GM18951 (cell line): ENCODE measurements around the gene AGTRAP.

ENCODE experiments used
- POLR2A ChIP-seq: IDR thresholded peaks from 4 replicates; pipeline ENCODE4 v1.6.1; 2011; ENCODE audit warnings: mild to moderate bottlenecking; ENCODE audit not compliant: insufficient read length, insufficient read depth; ENCODE audit errors: extremely low read depth
- in situ Hi-C: fragments of 300-500 bp; cut with MboI; formaldehyde crosslinking; loops from one replicate; pipeline ENCODE4 v1.12.0; 2022; ENCODE audit warnings: low sequenced_read_pairs, mixed read lengths, inconsistent platforms; ENCODE audit not compliant: unreplicated experiment

The AGTRAP gene

DNA sequence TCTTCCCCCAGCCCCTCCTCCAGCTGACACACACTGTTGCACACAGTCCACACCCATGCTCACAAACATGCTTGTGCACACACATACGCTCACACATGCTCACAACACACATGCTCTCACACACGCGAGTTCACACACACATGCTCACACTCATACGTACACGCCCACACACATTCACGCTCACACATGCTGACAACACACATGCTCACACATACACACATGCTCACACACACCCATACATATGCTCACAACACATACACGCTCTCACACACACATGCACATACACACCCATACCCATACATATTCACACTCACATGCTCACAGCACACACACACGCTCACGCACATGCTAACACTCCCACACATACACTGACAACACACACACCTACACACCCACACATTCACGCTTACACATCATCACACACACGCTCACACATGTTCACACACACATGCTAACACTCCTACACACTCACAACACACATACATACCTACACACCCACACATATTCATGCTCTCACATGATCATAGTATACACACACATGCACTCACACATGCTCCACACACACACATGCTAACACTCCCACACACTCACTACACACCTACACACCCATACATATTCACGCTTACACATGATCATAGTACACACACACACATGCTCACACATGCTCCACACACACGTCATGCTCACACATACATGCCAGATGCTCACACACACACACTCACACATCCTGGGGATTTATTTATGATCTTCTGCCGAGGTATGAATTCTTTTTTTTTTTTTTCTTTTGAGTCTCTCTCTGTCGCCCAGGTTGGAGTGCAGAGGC lies 33.7 kb upstream of the AGTRAP start:
- in situ Hi-C loops, result no loop called here
- no peak for TF ChIP-seq POLR2A

DNA sequence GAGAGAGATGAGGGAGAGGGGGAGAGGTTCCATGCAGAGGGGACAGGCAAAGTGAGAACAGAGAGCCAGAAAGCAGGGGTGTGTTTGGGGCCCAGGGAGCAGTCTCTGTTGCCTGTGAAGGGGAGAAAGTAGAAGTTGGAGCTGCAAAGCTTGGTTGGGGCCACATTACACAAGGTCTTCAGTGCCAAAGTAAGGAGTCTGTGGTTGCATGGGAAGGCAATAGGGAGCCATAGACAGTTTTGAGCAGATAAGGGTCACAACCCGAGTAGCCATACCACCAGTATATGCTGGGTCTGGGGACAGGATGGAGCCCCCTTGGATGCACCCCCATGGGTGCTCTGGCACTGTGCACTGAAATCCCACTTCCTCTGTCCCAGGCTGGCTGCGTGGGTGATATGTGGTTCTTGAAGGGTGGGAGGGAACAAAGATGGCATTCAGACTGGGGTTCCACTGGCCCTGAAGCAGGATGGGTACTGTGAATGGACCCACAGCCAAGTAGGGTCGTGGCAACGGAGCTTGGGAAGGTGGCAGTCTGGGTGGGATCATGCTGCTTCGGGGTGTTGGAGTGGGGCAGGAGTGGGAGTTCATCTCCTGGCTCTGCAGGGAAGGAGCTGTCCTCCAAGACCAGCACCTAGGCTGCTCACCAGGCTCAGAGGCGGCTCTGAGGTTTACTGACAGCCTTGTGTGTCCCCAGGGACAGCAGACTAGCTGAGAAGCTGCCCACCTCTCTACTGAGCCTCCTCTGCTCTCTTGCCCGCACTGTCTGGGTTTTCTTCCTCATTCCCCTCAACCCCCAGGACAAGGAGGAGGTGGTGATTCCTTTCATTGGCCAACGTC lies 32.4 kb upstream of the AGTRAP start:
- in situ Hi-C loops, result no loop called here
- no peak for TF ChIP-seq POLR2A

DNA sequence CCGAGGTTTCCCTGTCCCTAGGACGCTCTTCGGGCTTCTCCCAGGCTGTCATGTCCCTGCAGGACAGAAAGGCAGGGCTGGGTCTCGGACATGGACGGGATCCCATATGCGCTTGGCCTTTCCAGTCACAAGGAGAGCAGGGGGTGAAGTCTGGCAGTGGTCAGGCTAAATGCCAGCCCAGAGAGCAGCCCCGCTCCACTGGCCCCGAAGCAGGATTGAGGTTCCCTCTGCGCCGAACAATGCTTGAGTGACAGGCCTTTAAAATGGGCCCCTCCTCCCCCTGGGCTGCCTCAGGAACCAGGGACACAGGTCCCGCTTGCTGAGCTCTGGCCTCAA lies 31.8 kb upstream of the AGTRAP start:
- in situ Hi-C loops, result no loop called here
- no peak for TF ChIP-seq POLR2A

DNA sequence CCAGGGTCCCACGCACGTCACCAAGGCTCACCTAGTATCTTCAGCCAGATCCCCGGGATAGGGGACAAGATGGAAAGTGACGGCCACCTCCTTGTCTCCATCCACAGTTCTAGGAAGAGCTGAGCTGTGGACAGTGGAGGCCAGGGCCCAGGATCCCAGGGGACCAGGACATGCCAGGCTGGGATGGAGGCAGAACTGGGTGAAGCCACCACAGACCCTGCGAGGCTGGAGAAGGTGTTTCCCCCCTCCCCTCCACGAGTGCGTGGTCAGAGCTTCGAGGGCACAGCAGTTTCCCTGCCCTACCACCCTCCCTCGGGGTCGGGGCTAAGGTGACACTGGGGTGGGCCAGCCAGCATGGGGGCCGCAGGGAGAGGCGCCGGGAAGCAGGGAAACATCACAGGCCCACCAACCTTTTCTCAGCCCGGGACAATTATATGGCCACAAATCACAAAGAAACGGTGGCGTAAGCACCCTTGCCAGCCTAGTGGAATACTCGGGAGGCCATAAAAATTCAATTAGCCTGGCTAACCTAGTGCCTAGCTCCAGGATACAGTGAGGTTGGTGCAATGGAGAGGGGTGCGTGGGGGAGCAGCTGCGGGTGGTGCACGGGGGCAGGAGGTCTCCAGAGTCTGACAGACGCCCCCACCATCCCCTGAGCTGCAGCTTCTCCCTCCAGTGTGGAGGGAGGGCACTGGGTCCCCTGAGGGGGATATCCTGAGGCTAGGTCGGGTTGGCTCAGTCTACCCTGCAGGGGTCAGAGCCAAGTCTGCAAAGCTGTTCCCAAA lies 31.1 kb upstream of the AGTRAP start:
- TF ChIP-seq POLR2A, result no peak
- in situ Hi-C loops, result no loop called here

DNA sequence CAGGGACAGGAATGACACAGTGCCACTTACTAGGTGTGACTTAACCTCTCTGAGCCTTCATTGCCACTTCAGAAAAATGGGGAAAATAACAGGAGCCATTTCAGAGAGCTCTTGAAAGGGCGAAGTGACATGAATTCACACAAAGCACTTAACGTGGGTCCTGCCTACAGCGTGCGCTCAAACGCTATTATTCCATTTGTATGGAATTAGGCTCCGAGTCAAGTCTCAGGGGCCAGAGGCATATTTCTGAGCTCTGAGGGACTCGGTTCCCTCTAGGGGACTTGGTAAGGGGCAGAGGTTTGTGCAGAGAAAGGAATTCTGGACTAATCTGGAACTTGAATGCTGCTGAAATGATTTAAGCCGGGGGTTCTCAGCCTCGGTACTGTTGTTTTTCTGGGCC lies 30.3 kb upstream of the AGTRAP start:
- TF ChIP-seq POLR2A, result no peak
- in situ Hi-C loops, result no loop called here

DNA sequence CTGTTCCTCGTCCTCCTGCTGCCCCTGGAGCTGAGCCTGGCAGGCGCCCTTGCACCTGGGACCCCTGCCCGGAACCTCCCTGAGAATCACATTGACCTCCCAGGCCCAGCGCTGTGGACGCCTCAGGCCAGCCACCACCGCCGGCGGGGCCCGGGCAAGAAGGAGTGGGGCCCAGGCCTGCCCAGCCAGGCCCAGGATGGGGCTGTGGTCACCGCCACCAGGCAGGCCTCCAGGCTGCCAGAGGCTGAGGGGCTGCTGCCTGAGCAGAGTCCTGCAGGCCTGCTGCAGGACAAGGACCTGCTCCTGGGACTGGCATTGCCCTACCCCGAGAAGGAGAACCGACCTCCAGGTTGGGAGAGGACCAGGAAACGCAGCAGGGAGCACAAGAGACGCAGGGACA lies 29.6 kb upstream of the AGTRAP start:
- no peak for TF ChIP-seq POLR2A
- in situ Hi-C loops, result no loop called here

DNA sequence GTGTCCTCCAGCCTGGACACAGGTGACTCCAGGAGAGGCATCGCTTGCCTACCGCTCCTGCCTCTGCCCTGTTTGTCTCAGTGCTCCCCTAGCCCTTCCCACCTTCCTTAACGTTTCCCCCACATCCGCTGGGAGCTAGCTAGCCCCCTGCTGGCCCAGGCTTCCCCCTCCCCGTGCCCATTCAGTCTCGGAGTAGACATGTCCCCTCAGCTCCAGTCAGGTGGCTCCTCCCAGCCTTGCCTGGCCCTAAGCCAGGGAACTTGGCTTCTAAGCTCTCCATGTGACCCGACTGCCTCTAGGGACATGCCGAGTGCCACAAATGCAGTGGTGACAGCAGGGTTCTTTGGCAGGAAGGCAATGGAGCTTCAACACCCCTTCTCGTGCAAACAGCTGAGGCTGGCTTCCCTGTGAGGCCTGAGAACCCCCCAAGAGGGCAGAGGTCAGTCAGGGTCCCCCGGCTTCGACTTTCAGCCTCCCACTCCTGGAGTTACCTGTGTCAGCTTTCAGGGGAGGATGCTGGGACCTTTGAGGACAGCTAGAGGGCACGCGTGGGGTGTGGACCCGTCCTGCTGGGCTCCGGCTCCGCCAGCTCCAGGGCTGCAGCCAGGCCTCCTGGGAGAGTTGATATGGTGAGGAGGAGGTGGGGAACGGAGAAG lies 28.2 kb upstream of the AGTRAP start:
- in situ Hi-C loops, result no loop called here
- TF ChIP-seq POLR2A, result no peak

DNA sequence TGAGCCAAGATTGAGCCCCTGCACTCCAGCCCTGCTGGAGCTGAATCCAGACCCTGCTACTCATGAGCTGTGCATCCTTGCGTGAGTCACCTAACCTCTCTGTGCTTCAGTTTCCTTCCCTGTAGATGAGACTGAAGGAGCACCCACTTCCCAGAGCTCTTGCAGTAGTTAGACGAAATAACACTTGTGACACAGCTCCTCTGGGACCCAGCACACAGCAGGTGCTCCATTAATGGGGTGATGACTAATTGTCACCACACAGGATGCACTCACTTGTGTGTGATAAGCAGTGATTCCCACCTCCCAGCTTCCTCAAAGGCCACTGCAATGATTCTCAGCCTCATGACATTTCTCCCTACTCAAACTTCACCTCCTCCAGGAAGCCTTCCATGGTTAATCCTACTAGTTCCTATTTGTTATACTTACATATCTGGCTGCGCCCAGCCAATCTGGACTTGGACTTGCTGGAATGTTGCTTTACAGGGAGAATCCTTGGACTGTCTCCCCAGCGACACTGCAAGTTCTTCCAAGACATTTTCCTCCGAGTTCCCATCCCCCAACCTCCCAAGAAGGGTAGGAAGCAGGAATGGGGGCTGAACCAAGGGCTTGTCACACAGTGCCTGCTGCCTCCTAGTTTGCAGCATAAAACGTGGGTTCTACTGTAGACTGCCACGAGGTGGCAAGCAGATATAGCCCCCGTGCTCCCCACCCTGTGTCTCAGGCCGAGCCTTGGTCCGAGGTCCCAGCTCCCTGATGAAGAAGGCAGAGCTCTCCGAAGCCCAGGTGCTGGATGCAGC lies 27.2 kb upstream of the AGTRAP start:
- no peak for TF ChIP-seq POLR2A
- in situ Hi-C loops, result no loop called here

DNA sequence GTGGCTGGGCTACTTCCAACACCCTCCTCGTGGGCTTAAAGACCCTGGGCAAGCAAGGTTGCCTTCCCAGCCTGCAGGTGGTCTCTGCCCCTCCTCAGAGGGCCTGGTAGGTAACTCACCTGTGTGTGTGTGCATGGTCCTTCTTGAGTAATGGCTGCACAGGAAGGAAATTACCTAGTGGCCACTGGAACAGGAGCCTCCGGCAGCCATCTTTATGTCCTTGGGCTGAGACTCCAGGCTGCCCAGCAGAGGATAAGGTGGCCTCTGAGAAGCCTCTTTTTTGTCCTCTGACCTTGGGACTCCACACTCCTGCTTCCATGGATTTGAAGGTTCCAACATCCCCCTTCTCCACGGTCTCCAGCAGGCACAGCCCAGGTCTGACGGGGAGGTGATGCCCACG lies 24.4 kb upstream of the AGTRAP start:
- no peak for TF ChIP-seq POLR2A
- in situ Hi-C loops, result no loop called here

DNA sequence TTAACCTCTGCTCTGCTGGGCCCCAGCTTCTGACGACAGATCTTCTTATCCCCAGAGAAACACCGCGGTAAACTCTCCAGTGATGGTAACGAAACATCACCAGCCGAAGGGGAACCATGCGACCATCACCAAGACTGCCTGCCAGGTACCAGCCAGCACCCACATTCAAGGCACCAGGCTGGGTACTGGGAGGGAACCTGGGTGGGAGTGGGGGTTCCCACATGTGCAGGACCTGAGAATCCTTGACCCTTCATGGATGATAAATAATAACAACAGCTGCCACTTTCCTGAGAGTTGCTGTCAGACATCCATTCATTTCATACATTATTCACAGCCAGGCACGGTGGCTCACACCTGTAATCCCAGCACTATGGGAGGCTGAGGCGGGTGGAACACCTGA lies 23.7 kb upstream of the AGTRAP start:
- TF ChIP-seq POLR2A, result no peak
- in situ Hi-C loops, result no loop called here

DNA sequence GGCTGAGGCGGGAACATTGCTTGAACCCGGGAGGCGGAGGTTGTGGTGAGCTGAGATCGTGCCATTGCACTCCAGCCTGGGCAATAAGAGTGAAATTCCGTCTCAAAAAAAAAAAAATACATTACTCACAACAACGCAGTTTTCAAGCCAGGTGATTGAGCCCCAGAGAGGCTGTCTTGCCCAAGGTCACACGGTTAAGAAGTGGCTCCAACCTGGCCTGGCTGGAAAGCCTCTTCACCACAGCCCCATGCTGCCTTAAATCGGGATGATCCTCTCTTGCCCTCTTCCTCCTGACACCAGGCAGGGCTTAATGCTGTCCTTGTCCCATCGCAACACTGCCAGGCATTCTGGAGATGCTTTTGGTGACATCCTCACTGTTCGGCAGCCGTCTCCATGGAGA lies 22.8 kb upstream of the AGTRAP start:
- in situ Hi-C loops, result no loop called here
- TF ChIP-seq POLR2A, result no peak
